Upper lobe of right lung (tissue), 1 donor: ENCODE measurements around the gene PSG4. TPM values are rescaled to one million over a fixed set of nuclear protein-coding genes. Genes with fewer than 3 reads are reported as not detected.
"Not testable (repeated sequence)": the region's sequence is repeated elsewhere in the genome, so short reads cannot be mapped to it uniquely, and the experiment has no call there.

Experiments
- ATAC-seq: fragments of 200-7000 bp; cut with Tn5 transposase; one replicate; pipeline ENCODE4 v1.9.1; 2020; ENCODE audit warnings: mild to moderate bottlenecking, moderate library complexity
- DNase-seq: peaks from one replicate; pipeline ENCODE4 v3.0.0-alpha.2; 2020
- H3K27ac ChIP-seq: fragments of 200-600 bp; one replicate; pipeline ENCODE4 v1.8.0; 2022
- H3K27me3 ChIP-seq: fragments of 200-600 bp; one replicate; pipeline ENCODE4 v1.8.0; 2022; ENCODE audit warnings: mild to moderate bottlenecking
- H3K36me3 ChIP-seq: fragments of 200-600 bp; one replicate; pipeline ENCODE4 v1.8.0; 2022
- H3K4me1 ChIP-seq: fragments of 200-600 bp; one replicate; pipeline ENCODE4 v1.8.0; 2022
- H3K4me3 ChIP-seq: fragments of 200-600 bp; one replicate; pipeline ENCODE4 v1.8.0; 2022; ENCODE audit warnings: mild to moderate bottlenecking
- H3K9me3 ChIP-seq: fragments of 200-600 bp; one replicate; pipeline ENCODE4 v1.8.0; 2022
- intact Hi-C: fragments of 100-400 bp; cut with DNase I; formaldehyde crosslinking; loops from one replicate; pipeline ENCODE4 v1.11.0; 2022
- long read RNA-seq: library from polyadenylated mRNA; unstranded; transcript quantifications from one replicate; pipeline ENCODE4 v2.0.0, GENCODE V29; 2021
- total RNA-seq: library from RNA; stranded (reverse); fragmentation: NEBNext Ultra II Directional; extraction: Animal tissue kit (Norgen Biotek cat#: 25700); gene quantifications from one replicate; pipeline ENCODE4 v1.2.1, GENCODE V29; 2021
- TF ChIP-seq, protein P1 (sequence below): fragments of 200-600 bp; IDR thresholded peaks from one replicate; pipeline ENCODE4 v1.8.0; 2022; ENCODE audit warnings: antibody characterized with exemption
- donor health status: DM: no; HTN: yes; CAD: no; lungs with severe emphysema.

Gene PSG4
- total RNA-seq = not detected
- long read RNA-seq = 0 reads

DNA sequence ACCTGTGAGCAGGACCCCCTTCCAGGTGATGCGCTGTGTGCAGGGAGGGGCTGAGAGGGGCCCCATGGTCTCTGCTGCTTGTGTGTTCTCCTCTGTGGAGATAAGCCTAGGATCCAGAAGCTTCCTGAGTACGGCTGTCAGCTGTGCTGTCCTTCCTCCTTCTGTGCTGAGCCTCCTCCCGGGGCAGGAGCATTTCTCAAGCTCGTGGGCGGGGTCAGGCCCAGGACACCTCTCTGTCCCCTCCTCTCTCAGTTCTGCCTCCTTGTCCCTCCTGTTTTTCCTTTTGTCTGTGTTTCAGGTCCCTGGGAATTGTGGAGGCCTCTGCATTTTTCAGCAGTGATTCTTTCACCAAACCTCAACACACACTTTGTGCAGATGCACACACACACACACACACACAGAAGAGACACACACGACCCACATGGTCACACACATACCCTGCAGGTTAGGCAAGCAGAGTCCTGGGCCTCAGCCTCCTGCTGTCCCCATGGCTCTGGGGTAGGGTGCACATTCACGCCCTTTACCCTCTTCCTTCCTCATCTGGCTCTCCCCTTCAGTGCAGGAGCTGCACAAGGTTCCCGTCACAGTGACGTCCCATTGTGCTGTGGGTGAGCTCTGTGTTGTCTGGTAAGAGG, at the start of gene PSG4:
PSG4 (minus strand) TSS at position 168 of the 635 bp plus-strand sequence; CDS start at position 66, 102 bp downstream.
- H3K4me3 ChIP-seq, H3K36me3 ChIP-seq, intact Hi-C loops, DNase-seq, ATAC-seq, H3K27ac ChIP-seq, H3K4me1 ChIP-seq, H3K27me3 ChIP-seq, H3K9me3 ChIP-seq: not testable (repeated sequence)

DNA sequence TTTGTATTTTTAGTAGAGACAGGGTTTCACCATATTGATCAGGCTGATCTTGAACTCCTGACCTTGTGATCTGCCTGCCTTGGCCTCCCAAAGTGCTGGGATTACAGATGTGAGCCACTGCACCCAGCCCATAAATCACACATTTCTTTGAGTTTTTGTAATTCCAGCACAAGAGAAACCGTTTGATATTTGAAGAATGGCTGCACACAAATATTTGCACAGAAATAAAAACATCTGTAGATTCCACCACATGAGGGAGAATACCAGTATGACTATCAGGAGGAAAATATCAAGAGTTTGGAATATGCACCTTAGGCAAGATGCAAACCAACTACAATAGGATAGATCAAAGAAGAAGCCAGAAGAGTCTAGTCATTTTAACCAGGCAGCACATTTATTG, 46.0 kb upstream of the PSG4 start:
- DNase-seq, H3K36me3 ChIP-seq, H3K27me3 ChIP-seq, ATAC-seq, H3K4me1 ChIP-seq, H3K4me3 ChIP-seq, H3K27ac ChIP-seq, H3K9me3 ChIP-seq, intact Hi-C loops: not testable (repeated sequence)

DNA sequence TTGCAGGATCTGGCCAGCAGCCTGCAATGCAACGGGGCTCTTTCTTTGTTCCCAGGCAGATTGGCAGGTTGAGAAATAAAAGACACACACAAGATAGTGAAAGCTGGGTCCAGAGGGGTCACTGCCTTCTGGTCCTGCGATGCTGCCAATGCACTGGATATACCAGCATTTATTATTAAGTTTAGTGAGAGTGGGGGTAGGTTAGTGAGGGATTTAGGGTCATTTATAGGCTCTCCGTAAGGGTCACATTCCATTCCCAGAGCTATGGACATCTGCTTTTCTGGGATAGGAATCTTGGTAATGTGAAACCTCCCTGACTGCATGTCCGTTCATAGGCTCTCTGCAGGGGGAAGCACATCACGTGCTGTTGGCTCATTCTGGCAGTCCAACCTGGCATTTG, 44.9 kb upstream of the PSG4 start:
- H3K27ac ChIP-seq, ATAC-seq, DNase-seq, H3K4me1 ChIP-seq, H3K36me3 ChIP-seq, intact Hi-C loops, H3K9me3 ChIP-seq, H3K4me3 ChIP-seq, H3K27me3 ChIP-seq: not testable (repeated sequence)

DNA sequence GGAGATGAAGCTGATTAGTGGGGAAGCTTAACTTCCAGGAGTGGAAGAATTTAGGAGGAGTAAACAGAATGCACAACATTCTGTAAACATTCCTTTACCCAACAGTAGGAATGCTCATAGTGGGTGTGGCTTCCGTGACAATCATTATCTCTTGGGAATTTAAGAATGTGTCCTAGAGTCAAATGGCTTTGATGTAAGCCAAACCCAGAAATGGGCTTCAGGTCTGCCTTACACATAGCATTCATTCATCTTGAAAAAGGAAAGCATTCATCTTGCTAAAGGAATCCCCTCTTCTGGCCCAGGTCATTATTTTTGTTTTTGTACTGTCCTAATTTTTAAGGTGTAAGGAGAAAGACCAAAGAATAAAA, 43.2 kb upstream of the PSG4 start:
- H3K4me3 ChIP-seq, H3K9me3 ChIP-seq, DNase-seq, ATAC-seq, H3K36me3 ChIP-seq, H3K4me1 ChIP-seq, intact Hi-C loops, H3K27me3 ChIP-seq, H3K27ac ChIP-seq: not testable (repeated sequence)

DNA sequence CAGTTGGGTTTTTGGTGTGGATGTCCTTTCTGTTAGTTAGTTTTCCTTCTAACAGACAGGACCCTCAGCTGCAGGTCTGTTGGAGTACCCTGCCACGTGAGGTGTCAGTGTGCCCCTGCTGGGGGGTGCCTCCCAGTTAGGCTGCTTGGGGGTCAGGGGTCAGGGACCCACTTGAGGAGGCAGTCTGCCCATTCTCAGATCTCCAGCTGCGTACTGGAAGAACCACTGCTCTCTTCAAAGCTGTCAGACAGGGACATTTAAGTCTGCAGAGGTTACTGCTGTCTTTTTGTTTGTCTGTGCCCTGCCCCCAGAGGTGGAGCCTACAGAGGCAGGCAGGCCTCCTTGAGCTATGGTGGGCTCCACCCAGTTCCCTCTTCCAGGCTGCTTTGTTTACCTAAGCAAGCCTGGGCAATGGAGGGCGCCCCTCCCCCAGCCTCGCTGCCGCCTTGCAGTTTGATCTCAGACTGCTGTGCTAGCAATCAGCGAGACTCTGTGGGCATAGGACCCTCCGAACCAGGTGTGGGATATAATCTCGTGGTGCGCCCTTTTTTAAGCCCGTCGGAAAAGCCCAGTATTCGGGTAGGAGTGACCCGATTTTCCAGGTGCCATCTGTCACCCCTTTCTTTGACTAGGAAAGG, 41.9 kb upstream of the PSG4 start:
- DNase-seq, H3K27me3 ChIP-seq, H3K9me3 ChIP-seq, H3K4me3 ChIP-seq, intact Hi-C loops, H3K36me3 ChIP-seq, H3K4me1 ChIP-seq, H3K27ac ChIP-seq, ATAC-seq: not testable (repeated sequence)

DNA sequence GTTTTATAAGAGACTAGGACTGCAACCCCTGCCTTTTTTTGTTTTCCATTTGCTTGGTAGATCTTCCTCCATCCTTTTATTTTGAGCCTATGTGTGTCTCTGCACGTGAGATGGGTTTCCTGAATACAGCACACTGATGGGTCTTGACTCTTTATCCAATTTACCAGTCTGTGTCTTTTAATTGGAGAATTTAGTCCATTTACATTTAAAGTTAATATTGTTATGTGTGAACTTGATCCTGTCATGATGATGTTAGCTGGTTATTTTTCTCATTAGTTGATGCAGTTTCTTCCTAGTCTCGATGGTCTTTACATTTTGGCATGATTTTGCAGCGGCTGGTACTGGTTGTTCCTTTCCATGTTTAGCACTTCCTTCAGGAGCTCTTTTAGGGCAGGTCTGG, 40.4 kb upstream of the PSG4 start:
- H3K36me3 ChIP-seq, intact Hi-C loops, DNase-seq, H3K27me3 ChIP-seq, H3K4me3 ChIP-seq, ATAC-seq, H3K27ac ChIP-seq, H3K4me1 ChIP-seq, H3K9me3 ChIP-seq: not testable (repeated sequence)

DNA sequence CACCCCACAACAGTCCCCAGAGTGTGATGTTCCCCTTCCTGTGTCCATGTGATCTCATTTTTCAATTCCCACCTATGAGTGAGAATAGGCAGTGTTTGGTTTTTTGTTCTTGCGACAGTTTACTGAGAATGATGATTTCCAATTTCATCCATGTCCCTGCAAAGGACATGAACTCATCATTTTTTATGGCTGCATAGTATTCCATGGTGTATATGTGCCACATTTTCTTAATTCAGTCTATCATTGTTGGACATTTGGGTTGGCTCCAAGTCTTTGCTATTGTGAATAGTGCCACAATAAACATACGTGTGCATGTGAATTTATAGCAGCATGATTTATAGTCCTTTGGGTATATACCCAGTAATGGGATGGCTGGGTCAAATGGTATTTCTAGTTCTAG, 36.8 kb upstream of the PSG4 start:
- ATAC-seq, H3K4me1 ChIP-seq, H3K4me3 ChIP-seq, DNase-seq, H3K27me3 ChIP-seq, intact Hi-C loops, H3K36me3 ChIP-seq, H3K27ac ChIP-seq, H3K9me3 ChIP-seq: not testable (repeated sequence)

DNA sequence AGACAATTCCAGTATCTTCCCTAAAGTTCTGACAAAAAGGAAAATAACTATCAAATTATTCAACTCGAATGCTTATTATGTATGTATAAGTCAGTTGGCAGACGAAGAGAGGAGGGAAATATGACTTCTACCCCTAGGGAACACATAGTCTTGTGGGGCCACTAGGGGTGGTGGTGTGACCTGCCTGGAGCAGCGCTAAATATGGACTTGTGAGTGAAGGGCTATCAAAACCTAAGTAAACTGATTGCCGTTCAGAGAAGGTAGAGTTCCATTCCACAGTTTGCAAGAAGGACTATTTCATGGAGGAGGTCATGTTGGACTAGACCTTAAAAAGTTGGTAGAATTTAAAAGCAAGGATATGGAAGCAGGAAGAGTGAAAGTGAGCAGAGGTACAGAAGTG, 32.8 kb upstream of the PSG4 start:
- H3K9me3 ChIP-seq, DNase-seq, H3K36me3 ChIP-seq, ATAC-seq, H3K27me3 ChIP-seq, intact Hi-C loops, H3K4me3 ChIP-seq, H3K27ac ChIP-seq, H3K4me1 ChIP-seq: not testable (repeated sequence)

DNA sequence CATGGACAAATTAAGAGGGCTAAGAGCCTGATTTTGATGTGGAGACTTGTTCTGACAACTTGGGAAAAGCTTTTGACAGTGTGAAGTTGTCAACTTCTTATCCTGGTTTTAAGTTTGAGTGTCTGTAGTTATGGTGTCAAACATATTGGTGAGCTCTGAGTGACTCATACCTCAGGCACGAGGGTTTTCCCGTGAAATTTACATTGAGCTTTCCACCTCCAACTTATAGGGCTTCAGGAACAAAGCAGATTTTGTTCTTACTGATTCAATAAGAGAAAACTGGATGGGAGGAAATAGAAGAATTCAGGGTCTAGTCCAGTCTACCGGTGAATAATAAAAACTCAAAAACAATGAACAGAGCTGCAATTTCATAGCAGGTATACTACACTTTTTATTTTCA, 30.2 kb upstream of the PSG4 start:
- H3K4me1 ChIP-seq, ATAC-seq, DNase-seq, H3K9me3 ChIP-seq, H3K27ac ChIP-seq, H3K36me3 ChIP-seq, H3K4me3 ChIP-seq, H3K27me3 ChIP-seq, intact Hi-C loops: not testable (repeated sequence)

DNA sequence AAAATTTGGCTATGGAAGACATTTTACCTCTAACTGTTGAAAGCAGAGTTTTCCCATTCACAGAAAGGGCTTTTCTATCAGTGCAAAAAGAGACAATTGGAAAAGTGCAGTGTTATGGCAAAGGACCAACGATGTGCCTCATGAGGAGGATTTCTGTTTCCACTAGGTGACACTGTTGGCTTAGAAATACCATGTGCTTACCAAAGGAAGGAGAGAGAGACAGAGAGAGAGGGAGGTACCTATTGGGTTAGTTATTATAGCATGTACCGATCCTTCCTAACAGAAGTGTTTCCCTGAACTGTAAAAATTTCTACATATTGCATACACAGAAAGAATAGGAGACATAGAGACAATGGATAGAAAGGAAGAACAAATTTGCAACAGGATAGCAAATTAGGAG, 23.9 kb upstream of the PSG4 start:
- Histone ChIP-seq H3K4me1 (no peaks in the 10 kb centered on the region), H3K27me3 (no peaks in the 10 kb centered on the region), H3K9me3 (peaks cover 23% of the 10 kb centered on the region), H3K4me3 (no peak overlapping the region), H3K27ac (no peak overlapping the region), H3K36me3 (no peaks in the 10 kb centered on the region)
- TF ChIP-seq, protein P1, sequence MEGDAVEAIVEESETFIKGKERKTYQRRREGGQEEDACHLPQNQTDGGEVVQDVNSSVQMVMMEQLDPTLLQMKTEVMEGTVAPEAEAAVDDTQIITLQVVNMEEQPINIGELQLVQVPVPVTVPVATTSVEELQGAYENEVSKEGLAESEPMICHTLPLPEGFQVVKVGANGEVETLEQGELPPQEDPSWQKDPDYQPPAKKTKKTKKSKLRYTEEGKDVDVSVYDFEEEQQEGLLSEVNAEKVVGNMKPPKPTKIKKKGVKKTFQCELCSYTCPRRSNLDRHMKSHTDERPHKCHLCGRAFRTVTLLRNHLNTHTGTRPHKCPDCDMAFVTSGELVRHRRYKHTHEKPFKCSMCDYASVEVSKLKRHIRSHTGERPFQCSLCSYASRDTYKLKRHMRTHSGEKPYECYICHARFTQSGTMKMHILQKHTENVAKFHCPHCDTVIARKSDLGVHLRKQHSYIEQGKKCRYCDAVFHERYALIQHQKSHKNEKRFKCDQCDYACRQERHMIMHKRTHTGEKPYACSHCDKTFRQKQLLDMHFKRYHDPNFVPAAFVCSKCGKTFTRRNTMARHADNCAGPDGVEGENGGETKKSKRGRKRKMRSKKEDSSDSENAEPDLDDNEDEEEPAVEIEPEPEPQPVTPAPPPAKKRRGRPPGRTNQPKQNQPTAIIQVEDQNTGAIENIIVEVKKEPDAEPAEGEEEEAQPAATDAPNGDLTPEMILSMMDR = no peak
- DNase-seq (no peak), ATAC-seq (no peak)
- intact Hi-C loops = no loop called here

DNA sequence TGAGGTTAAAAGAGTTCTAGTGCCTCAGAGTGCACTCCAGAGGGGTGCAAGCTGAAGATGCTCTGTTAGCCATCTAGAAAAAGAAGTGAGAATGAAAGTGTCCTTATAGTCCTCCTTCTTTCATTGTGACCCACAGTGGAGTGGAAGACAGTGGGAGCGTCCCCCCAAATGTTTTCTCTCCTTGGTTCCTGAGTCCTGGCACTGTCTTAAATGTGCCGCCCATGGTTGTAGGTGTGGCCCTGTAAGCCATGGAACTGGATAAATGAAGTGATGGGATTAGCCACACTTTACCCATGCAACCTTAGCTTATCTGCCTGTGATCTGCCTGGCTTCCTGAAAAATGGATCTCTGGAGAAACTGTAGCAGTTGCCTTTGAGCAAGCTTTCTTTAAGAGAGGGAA, 23.3 kb upstream of the PSG4 start:
- intact Hi-C loops, ATAC-seq: not testable (repeated sequence)
- H3K9me3 ChIP-seq = peaks cover 23% of the 10 kb centered on the region

DNA sequence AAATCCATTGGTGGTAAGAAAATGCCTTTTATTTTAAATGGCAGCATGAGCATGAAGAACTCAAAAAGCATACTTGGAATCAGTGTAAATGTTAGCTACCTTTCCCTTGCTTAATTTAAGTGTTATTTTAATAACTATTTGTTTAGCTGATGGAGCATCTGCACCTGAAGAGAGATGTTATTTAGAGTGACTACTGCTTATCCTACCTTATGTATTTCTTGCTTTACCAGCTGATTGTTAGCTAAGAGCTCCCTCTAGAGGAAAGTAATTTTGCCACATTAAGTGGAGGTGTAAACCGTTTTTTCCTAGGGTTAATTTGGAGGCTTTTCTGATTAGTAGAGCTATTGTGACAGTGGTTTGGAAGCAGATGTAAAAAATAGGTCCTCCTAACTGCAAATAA, 21.5 kb upstream of the PSG4 start:
- intact Hi-C loops, ATAC-seq, H3K4me3 ChIP-seq, H3K36me3 ChIP-seq, DNase-seq, H3K27ac ChIP-seq, H3K27me3 ChIP-seq, H3K4me1 ChIP-seq: not testable (repeated sequence)
- H3K9me3 ChIP-seq = peaks cover 23% of the 10 kb centered on the region

More for the DNA sequence above, 23.3 kb upstream of the PSG4 start:
- not testable (repeated sequence) for H3K4me3 ChIP-seq, H3K36me3 ChIP-seq, DNase-seq, H3K27me3 ChIP-seq, H3K4me1 ChIP-seq, H3K27ac ChIP-seq
